HG03196 (cell line): ENCODE results near the gene INTS6L.
"Not testable (repeated sequence)": the region's sequence is repeated elsewhere in the genome, so short reads cannot be mapped to it uniquely, and the experiment has no call there.

Source experiments
- ATAC-seq: cut with Tn5 transposase; IDR thresholded peaks from one replicate; pipeline ENCODE4 v1.9.1; 2021; ENCODE audit not compliant: unreplicated experiment

Gene INTS6L

DNA sequence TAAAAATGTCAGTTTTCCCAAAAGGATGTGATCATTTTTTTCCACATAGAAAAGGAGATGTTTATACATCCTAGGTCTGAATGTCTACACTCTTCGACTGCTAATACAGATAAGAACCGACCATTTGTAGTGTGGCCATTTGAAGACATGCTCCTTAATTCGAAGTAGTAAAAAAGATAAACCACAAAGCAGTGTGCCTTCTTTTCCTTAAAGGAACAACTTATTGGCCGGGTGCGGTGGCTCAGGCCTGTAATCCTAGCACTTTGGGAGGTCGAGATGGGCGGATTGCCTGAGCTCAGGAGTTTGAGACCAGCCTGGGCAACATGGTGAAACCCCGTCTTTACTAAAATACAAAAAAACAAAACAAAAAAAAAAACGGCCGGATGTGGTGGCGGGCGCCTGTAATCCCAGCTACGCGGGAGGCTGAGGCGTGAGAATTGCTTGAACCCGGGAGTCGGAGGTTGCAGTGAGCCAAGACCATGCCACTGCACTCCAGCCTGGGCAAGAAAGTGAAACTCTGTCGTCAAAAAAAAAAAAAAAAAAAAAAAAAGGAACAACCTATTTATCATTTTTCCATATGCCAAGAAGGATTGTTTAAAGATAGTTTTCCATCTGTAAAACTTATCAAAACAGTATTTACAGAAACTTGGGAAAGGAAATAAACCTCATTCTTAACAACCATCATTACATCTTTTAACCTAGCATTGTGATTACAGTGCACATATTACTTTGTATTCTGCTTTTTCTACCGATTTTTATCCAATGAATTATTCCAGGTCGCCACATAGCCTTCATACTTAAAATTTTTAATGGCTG is 2.6 kb downstream of the INTS6L start:
- no peak for ATAC-seq

DNA sequence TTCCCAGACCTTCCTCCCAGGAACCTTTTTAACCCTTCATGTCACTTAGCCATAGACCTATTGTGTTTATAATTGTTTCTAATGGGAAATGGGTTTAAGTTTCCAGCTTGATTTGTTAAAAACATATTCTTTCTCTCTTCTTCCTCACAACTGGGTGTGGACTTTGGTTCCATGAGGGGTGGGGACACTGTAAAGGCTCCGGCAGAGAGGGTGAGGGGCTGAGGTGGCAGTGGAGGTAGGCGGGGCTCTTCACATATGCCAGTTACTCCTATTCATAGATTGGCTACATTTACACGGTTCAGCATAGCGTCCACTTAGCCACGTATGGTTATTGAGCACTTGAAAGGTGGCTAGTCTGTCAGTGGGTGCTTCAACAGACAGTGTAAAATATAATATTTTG is 7.8 kb downstream of the INTS6L start:
- no peak for ATAC-seq

DNA sequence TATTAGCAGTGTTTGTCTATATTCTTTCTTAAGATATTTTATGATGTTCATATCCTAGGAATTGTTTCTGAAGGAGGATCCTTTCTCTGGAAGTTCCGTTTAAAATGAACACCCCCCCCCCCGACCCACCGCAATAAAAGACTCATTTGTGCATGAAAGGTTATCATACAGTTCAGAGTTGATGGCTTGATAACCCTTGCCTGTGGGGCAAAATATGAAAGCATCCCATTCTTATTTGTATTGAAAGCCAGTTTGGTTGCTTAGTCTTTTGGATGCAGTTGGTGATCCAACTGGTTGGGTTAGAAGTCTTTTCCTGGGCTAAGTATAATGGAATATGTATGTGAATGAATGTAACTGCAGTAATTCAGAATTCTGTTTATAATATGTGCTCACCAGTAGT is 8.3 kb downstream of the INTS6L start:
- ATAC-seq: no peak

DNA sequence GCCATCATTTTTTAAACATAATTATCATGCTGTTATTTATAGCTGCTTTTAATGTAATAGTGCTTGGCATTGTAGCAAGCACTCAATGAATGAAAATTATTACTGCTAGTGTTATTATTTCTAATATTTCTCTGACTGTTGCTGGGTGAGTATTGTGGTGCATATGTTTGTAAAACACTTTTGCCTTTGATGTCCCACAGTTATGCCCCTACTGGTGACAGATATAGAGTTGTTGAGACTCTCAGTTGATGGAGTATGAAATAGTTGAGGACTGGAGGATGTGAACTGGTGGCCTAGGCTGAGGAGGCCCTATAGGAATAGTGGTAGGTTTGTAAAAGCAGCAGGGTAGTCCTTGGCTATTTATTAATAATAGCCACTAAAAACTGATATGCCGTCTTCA is 9.6 kb downstream of the INTS6L start:
- no peak for ATAC-seq

DNA sequence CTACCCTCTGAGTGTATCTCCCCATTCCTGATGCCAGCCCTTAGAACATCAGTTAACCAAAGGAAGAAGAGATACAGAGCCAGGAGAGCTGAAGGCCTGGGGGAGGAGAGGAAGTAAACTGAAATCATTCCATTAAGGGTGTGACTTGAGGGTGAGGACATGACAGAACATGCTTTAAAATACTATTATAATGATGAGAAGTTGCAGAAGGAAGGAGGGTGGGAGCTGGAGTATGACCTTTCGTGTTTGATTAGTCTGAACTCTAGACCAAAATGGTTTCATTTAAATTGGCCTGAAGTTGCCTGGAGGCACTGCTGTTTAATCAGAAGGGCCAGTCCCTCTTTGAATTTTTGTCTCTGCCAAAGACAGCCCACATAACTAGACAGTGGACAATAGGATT is 11.4 kb downstream of the INTS6L start:
- ATAC-seq: no peak

DNA sequence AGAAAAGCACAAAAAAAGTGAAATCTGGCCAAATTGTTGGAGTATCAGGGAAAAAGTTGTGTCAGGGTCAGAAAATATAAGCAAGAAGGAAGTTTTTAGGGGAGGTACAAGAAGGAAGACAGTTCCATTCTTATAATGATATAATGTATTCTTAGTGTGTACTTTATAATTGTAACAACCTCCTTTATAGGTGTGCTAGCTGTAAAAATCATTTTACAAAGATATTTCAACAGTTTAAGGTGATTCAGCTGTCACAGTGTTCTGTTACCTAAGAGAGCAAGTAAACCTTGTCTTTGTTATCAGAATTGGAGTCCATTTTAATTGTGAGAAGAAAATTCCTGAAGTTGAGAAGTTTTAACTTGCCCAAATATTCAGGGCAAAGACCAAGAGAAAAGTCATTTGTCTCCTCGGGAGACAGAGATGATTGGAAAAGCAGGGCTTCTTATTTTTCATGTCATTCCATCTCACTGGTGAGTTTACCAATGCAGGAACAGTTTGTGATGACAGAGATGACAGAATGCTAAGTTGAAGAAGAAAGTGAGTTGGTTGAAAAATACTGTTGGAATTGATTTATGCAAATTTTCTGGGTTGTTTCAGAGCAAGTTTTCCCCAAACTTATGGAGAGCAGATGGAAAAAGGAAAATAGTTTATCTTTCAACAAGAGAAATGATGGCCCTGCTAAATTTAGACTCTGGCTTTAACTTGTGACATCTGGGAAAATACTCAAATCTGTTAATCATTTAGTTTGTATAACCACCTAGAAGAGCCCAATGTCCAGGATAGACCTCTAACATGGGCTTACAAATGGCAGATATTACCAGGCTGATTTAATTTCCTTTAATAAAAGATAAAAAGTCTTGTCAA is 14.8 kb downstream of the INTS6L start:
- ATAC-seq: no peak

DNA sequence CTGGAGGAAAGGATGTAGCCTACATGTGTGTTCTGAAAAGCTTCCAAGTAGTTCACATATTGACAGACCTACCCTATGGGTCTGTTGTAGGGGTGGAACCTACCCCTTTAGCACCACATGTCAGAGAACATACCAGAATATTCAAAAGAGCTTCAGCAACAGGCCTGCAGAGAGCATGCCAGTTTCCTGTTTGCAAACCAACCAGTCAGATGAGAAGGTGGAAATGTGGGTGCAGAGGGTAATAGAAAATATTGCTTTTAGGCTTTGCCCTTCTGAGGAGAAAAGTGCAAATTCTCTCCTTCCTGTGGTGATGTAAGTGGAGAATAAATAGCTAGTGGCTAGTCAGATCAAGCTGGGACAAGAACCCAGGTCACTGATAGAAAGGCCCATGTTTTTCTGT is 16.4 kb downstream of the INTS6L start:
- ATAC-seq: no peak

DNA sequence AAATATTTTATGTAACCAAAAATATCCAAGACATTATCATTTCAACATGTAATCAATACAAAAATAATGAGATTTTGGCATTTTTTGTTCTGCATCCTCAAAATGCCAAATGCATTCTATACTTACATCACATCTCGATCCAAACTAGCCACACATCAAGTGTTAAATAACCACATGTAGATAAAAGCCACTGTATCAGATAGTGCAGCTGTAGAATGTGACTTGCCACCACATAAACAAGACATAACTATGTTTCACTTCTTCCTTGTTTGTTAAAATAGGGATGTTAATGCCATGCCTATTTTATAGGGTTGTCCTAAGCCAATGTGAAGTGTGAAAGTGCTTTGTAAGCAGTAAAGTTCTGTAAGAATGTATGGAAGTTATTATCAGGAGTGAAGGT is 20.9 kb downstream of the INTS6L start:
- no peak for ATAC-seq

- ATAC-seq: no peak
Measured at GRCh38 chrX:135543172-135543571, 22.7 kb downstream of the INTS6L start.

DNA sequence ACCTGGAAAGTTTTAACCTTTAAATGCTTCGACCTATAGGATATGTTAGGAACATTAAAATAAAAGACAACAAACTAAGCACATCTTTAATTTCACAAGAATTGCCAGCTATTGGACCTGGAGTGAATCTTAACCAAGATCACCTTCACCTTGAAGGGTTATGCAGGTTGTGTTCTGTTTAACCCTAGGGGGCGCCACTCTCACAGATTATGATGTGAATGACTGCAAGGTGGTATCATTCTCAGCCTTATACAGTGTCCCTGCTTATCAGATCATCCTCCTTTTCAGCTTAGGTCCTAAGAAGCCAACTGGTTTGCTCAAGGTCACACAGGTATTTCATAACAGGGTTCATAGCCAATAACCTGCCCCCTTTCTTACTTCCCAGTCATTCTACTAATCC is 23.5 kb downstream of the INTS6L start:
- no peak for ATAC-seq

DNA sequence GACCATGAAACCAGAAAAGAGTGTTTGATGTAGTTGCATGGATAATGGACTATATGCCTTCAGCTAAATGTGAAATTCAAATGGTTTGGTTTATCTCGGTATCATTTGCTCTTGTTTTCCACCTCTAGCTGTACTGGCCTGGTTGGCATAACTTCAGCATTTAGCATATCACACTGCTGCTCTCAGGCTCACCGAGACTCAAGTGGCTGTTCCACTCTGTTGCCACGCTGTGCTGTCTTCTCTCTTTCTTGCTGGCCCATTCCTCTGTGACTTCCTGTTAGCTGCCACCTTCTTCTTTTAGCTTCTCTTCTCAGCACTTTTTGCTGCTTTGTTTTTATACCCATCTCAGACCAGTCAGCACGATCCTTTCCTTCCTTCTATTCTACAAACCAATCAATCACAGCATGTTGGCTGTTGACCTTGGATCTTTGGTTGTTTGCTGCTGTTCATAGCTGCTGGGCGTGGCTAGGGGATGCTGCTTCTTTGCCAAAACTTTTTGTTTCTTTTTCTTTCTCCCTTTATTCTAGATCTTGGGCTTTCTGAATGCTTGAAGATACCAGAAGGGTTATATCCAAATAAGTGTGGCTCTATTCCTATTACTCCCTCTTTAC is 24.0 kb downstream of the INTS6L start:
- no peak for ATAC-seq

DNA sequence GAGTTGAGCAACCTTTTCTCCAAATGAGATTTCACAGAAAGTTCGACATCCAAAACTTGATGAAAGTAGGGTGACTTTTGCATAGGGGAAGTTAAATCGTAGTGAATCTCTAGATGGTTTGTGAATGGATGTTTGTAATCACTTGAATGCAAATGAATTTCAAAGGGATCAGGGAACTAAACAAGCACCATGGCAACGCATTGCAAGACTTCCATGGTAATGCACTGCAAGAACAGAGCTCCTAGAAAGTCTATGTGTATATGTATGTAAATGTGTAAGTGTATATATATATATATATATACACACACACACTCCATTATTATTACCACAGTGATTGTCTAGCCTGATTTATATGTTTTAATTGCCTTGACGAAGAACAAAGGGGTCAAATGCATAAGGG is 27.3 kb downstream of the INTS6L start:
- no peak for ATAC-seq

GRCh38 chrX:135549519-135549918 is 29.1 kb downstream of the INTS6L start:
- ATAC-seq: no peak

DNA sequence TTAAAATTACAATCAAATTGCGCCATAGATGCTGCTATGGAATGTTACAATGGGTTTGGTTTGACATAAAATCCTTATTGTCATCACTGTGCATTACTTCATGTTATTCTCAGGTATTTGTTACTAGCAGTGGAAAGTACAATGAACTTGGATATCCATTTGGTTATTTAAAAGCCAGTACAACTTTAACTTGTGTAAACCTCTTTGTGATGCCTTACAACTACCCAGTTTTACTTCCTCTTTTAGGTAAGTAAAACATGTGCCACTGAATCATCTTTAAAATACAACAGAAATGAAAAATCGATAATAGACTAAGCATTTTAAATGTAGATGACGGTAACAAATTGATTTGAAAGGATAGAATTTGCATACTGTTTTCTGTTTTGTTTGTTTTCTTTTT is 35.6 kb downstream of the INTS6L start:
- no peak for ATAC-seq

DNA sequence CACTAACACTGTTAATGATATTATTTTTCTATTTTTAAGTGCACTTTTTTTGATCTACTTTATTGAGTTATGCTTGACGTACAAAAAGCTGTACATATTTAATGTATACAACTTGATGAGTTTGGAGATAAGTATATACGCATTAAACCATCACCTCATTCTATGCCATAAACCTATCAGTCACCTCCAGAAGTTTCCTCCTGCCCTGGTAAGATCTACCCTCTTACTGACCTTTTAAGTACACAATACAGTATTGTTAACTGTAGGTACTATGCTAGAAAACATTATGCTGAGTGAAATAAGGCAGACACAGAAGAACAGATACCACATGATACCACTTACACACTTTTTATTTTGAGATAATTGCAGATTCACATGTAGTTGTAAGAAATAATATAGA is 36.9 kb downstream of the INTS6L start:
- ATAC-seq: no peak

DNA sequence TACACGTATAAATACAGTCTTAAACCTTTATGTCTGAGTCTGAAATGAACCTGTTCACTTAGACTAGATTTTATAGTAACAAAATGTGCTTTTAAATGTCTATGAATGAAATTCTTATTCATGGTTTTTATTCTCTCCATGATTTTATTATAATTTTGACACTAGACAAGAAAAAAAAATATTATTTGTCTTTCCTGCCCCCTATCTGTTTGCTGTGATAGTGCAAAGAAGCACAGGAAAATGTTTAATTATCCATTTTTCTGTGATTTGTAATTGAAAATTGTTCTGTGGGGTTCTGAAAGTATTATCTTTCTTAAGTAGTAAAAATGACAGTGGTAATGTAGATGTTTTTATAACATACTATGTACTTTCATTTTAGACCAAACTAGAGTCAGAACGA is 52.0 kb downstream of the INTS6L start:
- no peak for ATAC-seq

DNA sequence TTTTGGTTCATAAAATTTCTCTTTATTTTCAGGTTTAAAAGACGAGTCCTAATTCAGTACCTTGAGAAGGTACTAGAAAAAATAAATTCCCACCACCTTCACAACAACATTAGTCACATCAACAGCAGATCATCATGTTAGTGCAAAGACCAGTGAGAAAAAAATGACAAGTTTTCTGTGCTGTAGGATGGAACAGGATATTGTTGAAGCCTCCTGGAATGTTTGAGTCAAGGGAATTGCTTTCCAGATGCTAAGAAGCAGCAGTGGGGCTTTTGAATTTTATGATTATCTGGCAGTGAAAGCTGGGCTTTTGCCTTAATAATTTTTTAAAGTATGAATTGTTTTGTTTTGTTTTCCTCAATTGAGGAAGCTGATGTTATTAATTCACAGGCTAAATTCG is 61.0 kb downstream of the INTS6L start:
- no peak for ATAC-seq

- no peak for ATAC-seq
Measured at GRCh38 chrX:135585153-135585552, 64.7 kb downstream of the INTS6L start.

DNA sequence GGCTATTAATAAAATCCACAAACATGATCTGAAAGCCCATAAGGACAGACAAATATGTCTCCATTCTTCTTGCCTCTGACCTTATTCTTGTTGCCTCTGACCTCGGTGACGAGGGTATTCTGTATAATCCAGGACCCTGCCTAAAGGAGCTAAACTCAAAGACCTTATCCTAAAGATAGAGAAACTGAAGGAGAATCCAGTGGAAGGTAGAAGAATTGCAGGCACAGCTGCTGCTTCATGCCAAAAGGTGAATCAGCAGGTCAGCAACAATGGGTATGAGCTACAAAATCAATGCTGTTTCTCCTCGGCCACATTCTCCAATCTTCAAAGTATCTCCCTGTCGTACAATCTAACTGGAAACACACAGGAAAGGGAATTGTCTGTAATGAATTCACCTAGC is 71.4 kb downstream of the INTS6L start:
- ATAC-seq: no peak

DNA sequence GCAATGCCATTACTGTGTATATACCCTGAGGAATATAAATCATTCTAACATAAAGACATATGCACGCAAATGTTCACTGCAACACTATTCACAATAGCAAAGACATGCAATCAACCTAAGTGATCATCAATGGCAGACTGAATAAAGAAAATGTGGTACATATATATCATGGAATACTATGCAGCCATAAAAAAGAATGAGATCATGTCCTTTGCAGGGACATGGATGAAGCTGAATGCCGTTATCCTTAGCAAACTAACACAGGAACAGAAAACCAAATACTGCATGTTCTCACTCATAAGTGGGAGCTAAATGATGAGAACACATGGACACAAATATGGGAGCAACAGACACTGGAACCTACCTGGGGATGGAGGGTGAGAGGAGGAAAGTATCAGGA is 73.6 kb downstream of the INTS6L start:
- ATAC-seq: not testable (repeated sequence)

DNA sequence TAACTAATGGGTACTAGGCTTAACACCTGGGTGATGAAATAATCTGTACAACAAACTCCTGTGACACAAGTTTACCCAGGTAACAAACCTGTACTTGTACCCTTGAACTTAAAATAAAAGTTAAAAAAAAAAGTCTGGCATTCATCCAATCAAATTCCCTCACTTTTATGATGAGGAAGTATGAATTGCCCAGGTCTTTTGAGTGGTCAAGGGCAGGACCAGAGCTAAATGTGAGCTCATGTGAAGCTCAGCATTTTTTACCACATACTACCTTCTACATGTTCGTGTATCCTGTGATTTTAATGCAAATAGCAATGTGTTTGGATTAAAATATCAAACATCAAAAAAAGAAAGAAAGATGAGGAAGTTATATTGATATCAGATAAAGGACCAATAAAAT is 74.0 kb downstream of the INTS6L start:
- not testable (repeated sequence) for ATAC-seq

DNA sequence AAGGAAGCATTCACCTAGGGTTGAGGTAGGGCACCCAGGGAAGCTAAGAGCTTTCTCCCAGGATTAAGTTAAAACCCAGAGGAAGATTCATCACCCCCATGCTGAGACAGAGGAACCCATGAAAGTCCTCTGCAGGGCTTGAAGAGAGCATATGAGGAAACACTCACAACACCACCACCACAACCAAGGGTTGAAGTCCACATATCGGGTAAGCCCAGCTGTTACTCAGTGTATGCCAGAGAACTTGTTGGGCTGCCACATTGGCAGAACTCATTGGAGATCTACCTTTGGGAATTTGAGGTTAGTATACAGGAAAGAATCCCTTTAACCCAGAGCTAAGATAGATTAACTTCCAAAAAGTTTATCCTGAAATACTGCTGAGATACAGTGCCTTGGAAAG is 75.1 kb downstream of the INTS6L start:
- no peak for ATAC-seq
